Transverse colon (tissue), 4 donors: Measurements from ENCODE around the gene FAM114A1. TPM values are rescaled to one million over a fixed set of nuclear protein-coding genes. Genes with fewer than 3 reads are reported as not detected.

Experiments
- DNase-seq: peaks from one replicate; pipeline ENCODE4 v3.0.0-alpha.2; 2019
- H3K27ac ChIP-seq, 4 donors: fragments of 200-600 bp; sonication (generic); 2 replicates each; pipeline ENCODE4 v1.5.1; 2016 to 2018; ENCODE audit warnings: inconsistent platforms in 4 of 4
- H3K27me3 ChIP-seq: fragments of 200-600 bp; sonication (generic); 2 replicates; pipeline ENCODE4 v1.5.1; 2017; ENCODE audit warnings: inconsistent platforms
- H3K36me3 ChIP-seq, 4 donors: fragments of 200-600 bp; sonication (generic); 2 replicates each; pipeline ENCODE4 v1.5.1; 2017 to 2019; ENCODE audit warnings: inconsistent platforms in 4 of 4
- H3K4me1 ChIP-seq, 4 donors: fragments of 200-600 bp; sonication (generic); 2 replicates each; pipeline ENCODE4 v1.5.1; 2017 to 2020; ENCODE audit warnings: inconsistent platforms in 4 of 4
- H3K4me3 ChIP-seq, 4 donors: fragments of 200-600 bp; sonication (generic); 1 replicate in 1 of 4; 2 replicates in 3 of 4; pipeline versions ENCODE4 v1.5.1 to v1.6.1; 2017 to 2019; ENCODE audit warnings: inconsistent platforms in 4 of 4
- H3K9me3 ChIP-seq, 2 donors: fragments of 200-600 bp; sonication (generic); 2 replicates each; pipeline ENCODE4 v1.5.1; 2017 to 2019; ENCODE audit warnings: inconsistent platforms in 2 of 2
- EP300 ChIP-seq: sonication (generic); formaldehyde crosslinking; IDR thresholded peaks from one replicate; pipeline ENCODE4 v1.6.1; 2017; ENCODE audit warnings: antibody characterized with exemption, low read depth
- POLR2A ChIP-seq: fragments of 450-650 bp; IDR thresholded peaks from one replicate; pipeline ENCODE4 v1.6.1; 2016; ENCODE audit warnings: antibody characterized with exemption, mild to moderate bottlenecking, moderate library complexity
- POLR2AphosphoS5 ChIP-seq, 3 donors: sonication (generic); formaldehyde crosslinking; IDR thresholded peaks; one replicate each; pipeline ENCODE4 v1.6.1; 2016; ENCODE audit warnings: antibody characterized with exemption in 3 of 3
- WGBS, 2 donors: methylation state at CpG; one replicate each; pipeline ENCODE4 v1.1.5; 2018; ENCODE audit warnings: low coverage in 1 of 2; 5-methylcytosine and 5-hydroxymethylcytosine counted together
- in situ Hi-C, 4 donors: fragments of 200-750 bp; cut with MboI; loops; one replicate each; pipeline versions ENCODE4 v1.15.0 to v1.15.1; 2017; ENCODE audit warnings: low sequenced_read_pairs in 3 of 4, low pct_ligation_motif_present in 1 of 4, low pct_unique_long_range_greater_than_20kb in 1 of 4
- intact Hi-C: fragments of 100-400 bp; cut with DNase I; formaldehyde crosslinking; loops from one replicate; pipeline ENCODE4 v1.15.1; 2023; ENCODE audit warnings: low total_unique reads
- total RNA-seq, 4 donors: library from RNA; depleted of rRNA; stranded (reverse); fragments of >200 nt; gene quantifications; one replicate each; pipeline ENCODE4 v1.1.0, GENCODE V29; 2016
- TF ChIP-seq, protein P1 (sequence below), 5 experiments: fragments of 200-600 bp in 3 of 5; fragments of 450-650 bp in 2 of 5; sonication (generic) in 3 of 5; IDR thresholded peaks; 1 replicate in 2 of 5; 2 replicates in 3 of 5; pipeline ENCODE4 v1.5.1; 2016 to 2017; ENCODE audit warnings: antibody characterized with exemption in 5 of 5, inconsistent platforms in 3 of 5, mild to moderate bottlenecking in 2 of 5, moderate library complexity in 1 of 5

Gene FAM114A1
- total RNA-seq, 4 donors from 2014 or later: 52.4 to 121 (median 115) TPM

DNA sequence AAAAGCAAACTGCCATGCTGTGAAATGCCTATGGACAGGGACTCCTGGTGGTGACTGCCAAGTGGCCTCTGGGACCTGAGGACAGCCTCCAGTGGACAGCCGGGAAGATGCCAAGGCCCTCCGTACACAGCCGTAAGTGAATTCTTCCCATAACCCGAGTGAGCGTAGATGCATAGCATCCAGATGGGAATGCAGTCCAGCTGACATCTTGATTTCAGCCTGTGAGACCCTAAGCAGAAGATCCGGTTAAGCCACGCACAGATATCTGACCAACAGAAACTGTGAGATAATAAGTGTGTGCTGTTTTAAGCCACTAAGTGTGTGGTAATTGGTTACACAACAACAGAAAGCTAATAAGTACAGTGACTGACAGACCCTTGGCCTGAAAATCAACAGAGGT is 108.7 kb downstream of the FAM114A1 start:
- no peak for DNase-seq
- Histone ChIP-seq H3K9me3 (no peaks in the 10 kb centered on the region), H3K27ac (no peak overlapping the region), H3K4me3 (no peak overlapping the region), H3K4me1 (no peaks in the 10 kb centered on the region), H3K27me3 (no peaks in the 10 kb centered on the region), H3K36me3 (no peaks in the 10 kb centered on the region)
- in situ Hi-C loops: no loop called here
- 95% methylated on average over 7 of the region's 7 CpGs; no CpG with 5 or more reads in 1 of the 2 donors for WGBS, 2 donors
- intact Hi-C loops: no loop called here
- TF ChIP-seq POLR2AphosphoS5 (IDR thresholded peaks at IDR 0.05) (no peak), POLR2A (no peak), EP300 (no peak)
- TF ChIP-seq, protein P1, sequence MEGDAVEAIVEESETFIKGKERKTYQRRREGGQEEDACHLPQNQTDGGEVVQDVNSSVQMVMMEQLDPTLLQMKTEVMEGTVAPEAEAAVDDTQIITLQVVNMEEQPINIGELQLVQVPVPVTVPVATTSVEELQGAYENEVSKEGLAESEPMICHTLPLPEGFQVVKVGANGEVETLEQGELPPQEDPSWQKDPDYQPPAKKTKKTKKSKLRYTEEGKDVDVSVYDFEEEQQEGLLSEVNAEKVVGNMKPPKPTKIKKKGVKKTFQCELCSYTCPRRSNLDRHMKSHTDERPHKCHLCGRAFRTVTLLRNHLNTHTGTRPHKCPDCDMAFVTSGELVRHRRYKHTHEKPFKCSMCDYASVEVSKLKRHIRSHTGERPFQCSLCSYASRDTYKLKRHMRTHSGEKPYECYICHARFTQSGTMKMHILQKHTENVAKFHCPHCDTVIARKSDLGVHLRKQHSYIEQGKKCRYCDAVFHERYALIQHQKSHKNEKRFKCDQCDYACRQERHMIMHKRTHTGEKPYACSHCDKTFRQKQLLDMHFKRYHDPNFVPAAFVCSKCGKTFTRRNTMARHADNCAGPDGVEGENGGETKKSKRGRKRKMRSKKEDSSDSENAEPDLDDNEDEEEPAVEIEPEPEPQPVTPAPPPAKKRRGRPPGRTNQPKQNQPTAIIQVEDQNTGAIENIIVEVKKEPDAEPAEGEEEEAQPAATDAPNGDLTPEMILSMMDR (IDR thresholded peaks at IDR 0.05): no peak

DNA sequence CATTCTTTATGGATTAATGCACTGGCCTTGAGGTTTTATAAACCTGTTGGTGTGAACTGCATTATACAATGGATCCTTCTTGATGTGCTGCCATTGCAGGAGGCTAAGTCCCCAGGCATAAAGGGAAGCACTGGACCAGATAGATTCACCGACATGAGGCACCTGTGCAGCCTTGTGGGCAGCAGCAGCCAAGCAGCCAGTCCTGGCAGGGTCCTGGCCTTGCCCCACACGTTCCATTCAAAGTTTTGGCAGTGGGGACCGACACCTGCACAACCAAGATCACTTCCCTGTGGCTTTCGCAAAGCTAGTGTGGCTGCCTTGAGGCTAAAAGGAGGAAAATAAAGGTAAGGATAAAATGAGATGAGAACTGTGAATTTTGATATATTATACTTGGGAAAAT is 111.5 kb downstream of the FAM114A1 start:
- 60 to 87% methylated on average over 3 to 4 of the region's 4 CpGs for WGBS, 2 donors
- no peaks in the 10 kb centered on the region for H3K9me3 ChIP-seq
- no peak for DNase-seq
- no peaks in the 10 kb centered on the region for H3K36me3 ChIP-seq
- no peaks in the 10 kb centered on the region for H3K4me1 ChIP-seq
- TF ChIP-seq POLR2AphosphoS5 (IDR thresholded peaks at IDR 0.05) (no peak), POLR2A (no peak), EP300 (no peak)
- TF ChIP-seq, protein P1 (IDR thresholded peaks at IDR 0.05): no peak
- in situ Hi-C loops (no loop called here), intact Hi-C loops (no loop called here)
- H3K27ac ChIP-seq: no peak overlapping the region
- H3K27me3 ChIP-seq: no peaks in the 10 kb centered on the region
- no peak overlapping the region for H3K4me3 ChIP-seq

DNA sequence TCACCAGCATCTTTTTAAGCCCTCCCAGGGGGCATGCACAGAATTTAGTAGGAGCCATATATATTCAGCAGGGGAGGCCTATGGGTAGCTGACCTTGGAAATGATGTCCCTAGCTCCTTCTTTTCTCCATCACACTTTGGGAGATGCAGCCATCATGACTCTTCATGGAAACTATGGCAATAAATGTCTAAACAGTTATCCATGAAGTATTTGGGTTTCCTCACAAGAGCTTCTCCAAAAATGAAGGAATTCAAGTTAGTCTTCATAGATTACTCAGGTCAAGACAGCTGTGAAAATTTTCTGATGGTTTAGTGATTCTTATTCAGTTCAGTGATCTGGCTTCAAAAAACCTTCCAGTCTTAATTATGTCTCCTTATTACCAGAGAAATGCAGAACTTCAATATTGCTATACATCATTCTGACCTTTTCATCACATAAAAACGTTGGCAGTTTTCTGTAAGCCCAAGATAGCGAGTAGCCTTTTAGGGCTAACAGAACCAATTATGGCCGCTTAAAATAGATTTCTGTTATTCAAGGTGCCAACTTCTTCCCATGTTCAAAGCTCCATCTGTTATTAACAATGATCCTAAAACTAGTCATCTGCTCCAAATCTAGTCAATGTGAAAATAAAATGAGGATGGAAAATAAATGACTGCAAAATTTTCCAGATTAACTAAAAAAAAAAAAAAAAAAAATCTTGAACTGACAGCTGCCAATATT is 112.1 kb downstream of the FAM114A1 start:
- H3K9me3 ChIP-seq: no peaks in the 10 kb centered on the region
- H3K36me3 ChIP-seq: no peaks in the 10 kb centered on the region
- no peak overlapping the region for H3K27ac ChIP-seq
- TF ChIP-seq, protein P1 (IDR thresholded peaks at IDR 0.05): no peak
- TF ChIP-seq EP300: no peak
- no peak for TF ChIP-seq POLR2AphosphoS5 (IDR thresholded peaks at IDR 0.05)
- TF ChIP-seq POLR2A: no peak
- WGBS, 2 donors: 78 to 87% methylated on average over 3 of the region's 3 CpGs
- no peak for DNase-seq
- H3K4me3 ChIP-seq: no peak overlapping the region
- H3K4me1 ChIP-seq: no peaks in the 10 kb centered on the region
- in situ Hi-C loops (no loop called here), intact Hi-C loops (no loop called here)
- no peaks in the 10 kb centered on the region for H3K27me3 ChIP-seq

DNA sequence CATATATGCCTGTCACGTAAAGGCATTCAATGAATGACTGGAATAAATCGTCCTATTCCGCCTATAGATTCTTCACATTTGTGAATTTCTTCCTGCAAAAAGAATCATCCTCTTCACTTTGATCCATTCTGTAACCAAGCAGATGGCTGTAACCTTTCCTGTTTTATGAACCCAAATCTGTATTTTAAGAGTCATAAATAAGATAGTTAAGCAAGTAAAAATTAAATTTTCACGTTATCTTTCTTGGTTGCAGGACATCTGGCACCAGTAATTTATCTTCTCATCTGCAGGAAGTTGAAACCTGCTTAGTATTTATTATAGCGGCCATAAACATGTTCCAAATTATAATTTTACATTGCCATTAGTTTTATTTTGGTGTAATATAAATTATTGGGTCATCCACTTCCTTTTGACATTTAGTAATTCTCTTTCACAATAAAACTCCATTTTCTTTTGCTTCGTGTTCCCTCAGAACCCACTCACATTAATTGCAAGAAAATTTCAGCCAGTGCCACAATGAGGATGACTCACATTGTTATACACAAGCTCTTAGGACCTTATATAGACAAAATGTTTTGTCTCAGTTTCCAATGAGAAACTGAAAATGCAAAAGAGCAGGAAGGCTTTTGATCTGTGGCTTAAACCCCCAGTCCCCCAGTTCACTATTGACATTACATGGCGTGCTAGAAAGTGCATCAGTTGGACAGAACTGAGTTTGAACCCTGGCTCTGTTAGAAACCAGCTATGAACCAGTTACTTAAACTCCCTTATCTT is 113.5 kb downstream of the FAM114A1 start:
- Histone ChIP-seq H3K4me3 (no peak overlapping the region), H3K27me3 (no peaks in the 10 kb centered on the region), H3K36me3 (no peaks in the 10 kb centered on the region), H3K27ac (no peak overlapping the region), H3K9me3 (no peaks in the 10 kb centered on the region), H3K4me1 (no peaks in the 10 kb centered on the region)
- in situ Hi-C loops (no loop called here), intact Hi-C loops (no loop called here)
- DNase-seq: no peak
- TF ChIP-seq POLR2AphosphoS5 (IDR thresholded peaks at IDR 0.05) (no peak), POLR2A (no peak), EP300 (no peak)
- TF ChIP-seq, protein P1 (IDR thresholded peaks at IDR 0.05): no peak
- WGBS, 2 donors: 65 to 73% methylated on average over 7 of the region's 7 CpGs
